Upper lobe of left lung (tissue), 6 donors: Measurements from ENCODE around the gene OLFML2B. TPM values are rescaled to one million over a fixed set of nuclear protein-coding genes. Genes with fewer than 3 reads are reported as not detected.

Source experiments
- ATAC-seq, 2 donors: fragments of 200-7000 bp; cut with Tn5 transposase; one replicate each; pipeline ENCODE4 v1.9.1; 2022; ENCODE audit warnings: mild to moderate bottlenecking in 2 of 2, moderate library complexity in 2 of 2; ENCODE audit not compliant: low FRiP score in 2 of 2
- DNase-seq, 2 donors: peaks; one replicate each; pipeline ENCODE4 v3.0.0-alpha.2; 2019 to 2020
- H3K27ac ChIP-seq, 4 donors: fragments of 200-600 bp; sonication (generic); one replicate each; pipeline ENCODE4 v1.5.1; 2016 to 2019
- H3K27me3 ChIP-seq, 4 donors: fragments of 200-600 bp; sonication (generic); one replicate each; pipeline ENCODE4 v1.5.1; 2017 to 2019
- H3K36me3 ChIP-seq, 4 donors: fragments of 200-600 bp; sonication (generic); one replicate each; pipeline ENCODE4 v1.5.1; 2016 to 2019
- H3K4me1 ChIP-seq, 4 donors: fragments of 200-600 bp; sonication (generic); one replicate each; pipeline ENCODE4 v1.5.1; 2018 to 2019
- H3K4me3 ChIP-seq, 4 donors: fragments of 200-600 bp; sonication (generic); one replicate each; pipeline ENCODE4 v1.5.1; 2017 to 2019; ENCODE audit warnings: mild to moderate bottlenecking in 2 of 4, moderate library complexity in 1 of 4
- H3K9me3 ChIP-seq, 4 donors: fragments of 200-600 bp; sonication (generic); one replicate each; pipeline ENCODE4 v1.5.1; 2018 to 2019
- EP300 ChIP-seq, 4 donors: sonication (generic); formaldehyde crosslinking; IDR thresholded peaks; one replicate each; pipeline ENCODE4 v1.5.1; 2017; ENCODE audit warnings: antibody characterized with exemption in 4 of 4, control low read depth in 2 of 4
- POLR2A ChIP-seq, 4 donors: fragments of 450-650 bp; IDR thresholded peaks; one replicate each; pipeline ENCODE4 v1.5.1; 2016 to 2017; ENCODE audit warnings: antibody characterized with exemption in 4 of 4, mild to moderate bottlenecking in 2 of 4
- POLR2AphosphoS5 ChIP-seq, 2 donors: sonication (generic); formaldehyde crosslinking; IDR thresholded peaks; one replicate each; pipeline ENCODE4 v1.5.1; 2017; ENCODE audit warnings: antibody characterized with exemption in 2 of 2
- WGBS, 2 donors: methylation state at CpG; one replicate each; pipeline ENCODE4 v1.1.5; 2017 to 2018; 5-methylcytosine and 5-hydroxymethylcytosine counted together
- total RNA-seq, 6 donors: library from RNA; depleted of rRNA in 4 of 6; stranded (reverse); fragments of >200 nt in 4 of 6; gene quantifications; one replicate each; pipeline versions ENCODE4 v1.1.0 to v1.2.1, GENCODE V29; 2016 to 2021
- TF ChIP-seq, protein P1 (sequence below), 6 experiments: fragments of 450-650 bp in 4 of 6; fragments of 200-600 bp in 2 of 6; sonication (generic) in 2 of 6; IDR thresholded peaks; one replicate each; pipeline ENCODE4 v1.5.1; 2016 to 2019; ENCODE audit warnings: antibody characterized with exemption in 6 of 6
- donor health status: DM: no; HTN: no; CAD: no; lungs with moderate emphysema.
- donor health status: DM: no; HTN: yes; CAD: no; lungs with severe emphysema.

OLFML2B gene
- total RNA-seq, 6 donors from 2014 or later: 5.1 to 51.3 (median 9.9) TPM

DNA sequence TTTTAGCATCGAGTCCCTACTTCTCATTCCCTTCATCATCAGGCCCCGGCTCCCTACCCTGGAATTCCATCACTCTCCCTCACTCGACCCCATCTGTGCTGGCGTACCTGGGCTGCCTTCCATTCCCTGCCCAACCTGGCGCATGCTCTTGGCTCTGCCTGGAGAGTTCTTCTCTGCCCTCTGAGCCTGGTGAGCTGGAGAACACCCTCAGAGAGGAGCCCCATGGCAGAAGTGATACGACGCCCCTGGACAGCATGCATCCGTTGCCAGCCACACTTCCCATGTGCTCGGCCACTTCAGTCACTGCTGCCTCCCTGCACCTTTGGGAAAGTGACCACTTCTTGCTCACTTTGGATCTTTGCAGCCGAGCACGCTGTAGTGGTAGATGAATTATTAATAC, 30.1 kb downstream of the OLFML2B start:
- no peaks in the 10 kb centered on the region for H3K36me3 ChIP-seq
- no peaks in the 10 kb centered on the region for H3K9me3 ChIP-seq
- no peak for DNase-seq
- no peak overlapping the region for H3K27ac ChIP-seq
- TF ChIP-seq POLR2AphosphoS5 (IDR thresholded peaks at IDR 0.05): no peak
- TF ChIP-seq POLR2A (IDR thresholded peaks at IDR 0.05): no peak
- TF ChIP-seq EP300 (IDR thresholded peaks at IDR 0.05): no peak
- TF ChIP-seq, protein P1, sequence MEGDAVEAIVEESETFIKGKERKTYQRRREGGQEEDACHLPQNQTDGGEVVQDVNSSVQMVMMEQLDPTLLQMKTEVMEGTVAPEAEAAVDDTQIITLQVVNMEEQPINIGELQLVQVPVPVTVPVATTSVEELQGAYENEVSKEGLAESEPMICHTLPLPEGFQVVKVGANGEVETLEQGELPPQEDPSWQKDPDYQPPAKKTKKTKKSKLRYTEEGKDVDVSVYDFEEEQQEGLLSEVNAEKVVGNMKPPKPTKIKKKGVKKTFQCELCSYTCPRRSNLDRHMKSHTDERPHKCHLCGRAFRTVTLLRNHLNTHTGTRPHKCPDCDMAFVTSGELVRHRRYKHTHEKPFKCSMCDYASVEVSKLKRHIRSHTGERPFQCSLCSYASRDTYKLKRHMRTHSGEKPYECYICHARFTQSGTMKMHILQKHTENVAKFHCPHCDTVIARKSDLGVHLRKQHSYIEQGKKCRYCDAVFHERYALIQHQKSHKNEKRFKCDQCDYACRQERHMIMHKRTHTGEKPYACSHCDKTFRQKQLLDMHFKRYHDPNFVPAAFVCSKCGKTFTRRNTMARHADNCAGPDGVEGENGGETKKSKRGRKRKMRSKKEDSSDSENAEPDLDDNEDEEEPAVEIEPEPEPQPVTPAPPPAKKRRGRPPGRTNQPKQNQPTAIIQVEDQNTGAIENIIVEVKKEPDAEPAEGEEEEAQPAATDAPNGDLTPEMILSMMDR (IDR thresholded peaks at IDR 0.05): no peak
- H3K4me3 ChIP-seq: no peak overlapping the region
- WGBS, 2 donors: 85 to 88% methylated on average over 11 of the region's 11 CpGs
- no peaks in the 10 kb centered on the region for H3K27me3 ChIP-seq
- ATAC-seq: no peak
- peaks cover 0 to 6% (median 1%) of the 10 kb centered on the region in 4 donors for H3K4me1 ChIP-seq

DNA sequence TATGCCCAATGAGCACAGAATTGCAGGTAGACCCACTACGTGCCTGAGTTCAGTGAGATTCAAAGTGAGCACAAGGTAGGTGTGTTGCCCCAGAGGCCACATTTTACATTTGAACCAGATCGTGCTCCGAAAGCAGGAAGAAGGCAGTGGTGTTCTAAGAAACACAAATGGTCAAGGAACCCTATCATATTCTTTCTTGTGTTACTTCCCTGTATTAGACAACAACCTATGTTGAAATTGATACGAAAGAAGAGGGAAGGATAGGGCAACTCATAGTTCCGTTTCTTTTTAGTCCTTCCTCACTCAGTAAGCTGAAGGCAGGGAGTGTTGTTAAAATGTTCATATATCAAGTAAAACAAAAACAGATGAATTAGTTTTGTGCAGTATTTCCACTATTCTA, 33.9 kb downstream of the OLFML2B start:
- Histone ChIP-seq H3K4me3 (no peak overlapping the region), H3K36me3 (no peaks in the 10 kb centered on the region), H3K9me3 (peaks cover 0 to 8% (median 6%) of the 10 kb centered on the region in 4 donors), H3K4me1 (peaks cover 0 to 6% (median 2%) of the 10 kb centered on the region in 4 donors), H3K27me3 (no peaks in the 10 kb centered on the region), H3K27ac (peak overlapping the region in 1 of 4 donors; percentile 28)
- TF ChIP-seq, protein P1 (IDR thresholded peaks at IDR 0.05): no peak
- TF ChIP-seq EP300 (IDR thresholded peaks at IDR 0.05) (no peak), POLR2A (IDR thresholded peaks at IDR 0.05) (no peak), POLR2AphosphoS5 (IDR thresholded peaks at IDR 0.05) (no peak)
- ATAC-seq (peak in 1 of 2 donors; percentile 64), DNase-seq (no peak)
- 69 to 82% methylated on average over 5 of the region's 5 CpGs for WGBS, 2 donors

DNA sequence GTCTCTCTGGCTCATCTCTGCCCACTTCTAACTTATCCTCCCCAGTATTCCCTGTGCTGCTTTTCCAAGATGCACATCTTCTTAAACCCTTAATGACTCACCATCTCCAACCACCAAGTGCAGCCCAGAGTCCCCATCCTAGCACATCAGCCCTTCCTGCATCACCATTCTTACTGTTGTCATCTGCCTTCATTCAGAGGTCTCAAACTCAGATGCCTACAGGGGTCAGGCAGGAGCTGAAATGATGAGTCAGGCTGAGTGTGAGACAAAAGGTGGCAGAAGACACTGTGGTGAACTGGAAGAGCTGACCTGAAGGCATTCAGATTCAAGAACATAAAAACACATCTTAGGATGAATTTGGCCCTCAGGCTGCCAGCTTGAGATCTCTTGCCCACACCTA, 34.6 kb downstream of the OLFML2B start:
- peaks cover 0 to 8% (median 6%) of the 10 kb centered on the region in 4 donors for H3K9me3 ChIP-seq
- peaks cover 0 to 6% (median 2%) of the 10 kb centered on the region in 4 donors for H3K4me1 ChIP-seq
- H3K27ac ChIP-seq: peak overlapping the region in 1 of 4 donors; percentile 28
- no peaks in the 10 kb centered on the region for H3K36me3 ChIP-seq
- ATAC-seq (no peak), DNase-seq (no peak)
- TF ChIP-seq POLR2AphosphoS5 (IDR thresholded peaks at IDR 0.05) (no peak), POLR2A (IDR thresholded peaks at IDR 0.05) (no peak), EP300 (IDR thresholded peaks at IDR 0.05) (no peak)
- TF ChIP-seq, protein P1 (IDR thresholded peaks at IDR 0.05): no peak
- H3K27me3 ChIP-seq: no peaks in the 10 kb centered on the region
- no peak overlapping the region for H3K4me3 ChIP-seq

DNA sequence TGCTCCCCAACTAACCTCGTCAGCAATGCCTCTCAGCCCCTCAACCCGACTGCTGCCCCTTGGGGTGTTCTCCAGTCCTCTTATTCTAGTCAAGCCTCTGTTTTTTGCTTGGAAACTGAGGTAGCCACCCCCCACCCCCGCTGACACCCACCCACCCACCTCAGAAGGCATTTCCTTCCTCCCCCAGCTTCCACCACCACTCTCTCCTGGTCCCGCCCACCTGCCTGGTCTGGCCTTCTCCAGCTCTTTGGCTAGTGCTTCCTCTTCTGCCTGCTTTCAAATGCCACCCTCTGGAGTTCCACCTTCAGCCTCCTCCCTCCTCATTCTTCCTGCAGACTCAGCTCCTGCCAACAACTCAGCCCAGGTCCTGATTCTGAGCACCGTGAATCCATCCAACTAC, 35.3 kb downstream of the OLFML2B start:
- WGBS, 2 donors: 61 to 71% methylated on average over 5 of the region's 5 CpGs
- ATAC-seq: no peak
- H3K4me3 ChIP-seq: no peak overlapping the region

More for the DNA sequence above, 35.3 kb downstream of the OLFML2B start:
- no peak overlapping the region for H3K27ac ChIP-seq
- TF ChIP-seq, protein P1 (IDR thresholded peaks at IDR 0.05): no peak
- no peak for TF ChIP-seq EP300 (IDR thresholded peaks at IDR 0.05)
- TF ChIP-seq POLR2A (IDR thresholded peaks at IDR 0.05): no peak
- TF ChIP-seq POLR2AphosphoS5 (IDR thresholded peaks at IDR 0.05): no peak
- H3K9me3 ChIP-seq: peaks cover 0 to 8% (median 6%) of the 10 kb centered on the region in 4 donors
- no peaks in the 10 kb centered on the region for H3K27me3 ChIP-seq
- H3K4me1 ChIP-seq: peaks cover 0 to 6% (median 2%) of the 10 kb centered on the region in 4 donors
- DNase-seq: no peak
- H3K36me3 ChIP-seq: no peaks in the 10 kb centered on the region
